AG04450 (cell line): ENCODE data around the gene APP. TPM values are rescaled to one million over a fixed set of nuclear protein-coding genes. Genes with fewer than 3 reads are reported as not detected.

Experiments used
- CTCF ChIA-PET: fragments of 300-600, 350-600 bp; formaldehyde crosslinking; extraction: SDS; loops from one replicate; lab custom pipeline; 2022; ENCODE audit warnings: antibody characterized with exemption, inconsistent platforms; lab: Charles Lee
- POLR2A ChIA-PET: fragments of 350-600 bp; formaldehyde crosslinking; extraction: SDS; loops from one replicate; lab custom pipeline; 2021; ENCODE audit warnings: antibody characterized with exemption, inconsistent platforms; lab: Yijun Ruan, JAX
- DNase-seq: peaks from one replicate; pipeline ENCODE4 v3.0.0-alpha.2; 2011; ENCODE audit warnings: low read depth, low spot score
- H3K27ac ChIP-seq: one replicate; pipeline ENCODE4 v1.5.1; 2012; ENCODE audit warnings: low read depth, low read length, control low read depth
- H3K27me3 ChIP-seq: one replicate; pipeline ENCODE4 v1.6.0; 2012; ENCODE audit warnings: low read length; ENCODE audit not compliant: control insufficient read depth, insufficient read depth
- H3K4me3 ChIP-seq: 2 replicates; pipeline ENCODE4 v1.5.1; 2011; ENCODE audit warnings: mild to moderate bottlenecking, low read depth, low read length, control low read depth
- H3K9me3 ChIP-seq: 2 replicates; pipeline ENCODE4 v1.5.1; 2012; ENCODE audit warnings: low read length; ENCODE audit not compliant: control insufficient read depth, insufficient read depth
- CTCF ChIP-seq: IDR thresholded peaks from 2 replicates; pipeline ENCODE4 v1.5.1; 2011; ENCODE audit warnings: low read depth, low read length, control low read depth, inconsistent platforms
- polyA plus RNA-seq: library from polyadenylated mRNA; depleted of rRNA; stranded (reverse); fragments of >200 nt; gene quantifications from 2 replicates; pipeline ENCODE4 v1.2.3, GENCODE V29; 2011

The APP gene
- polyA plus RNA-seq, 1 experiment = 870 TPM

GRCh38 chr21:25901330-25901979, 269.1 kb downstream of the APP start:
- H3K4me3 ChIP-seq = no peak overlapping the region
- CTCF ChIA-PET = interaction anchor here (0.6 to 2.8 kb wide), 7 partner anchors 100 to 815 kb away, joined by 3 to 10 read pairs (median 4); no protein-coding TSS in a partner anchor

GRCh38 chr21:25898671-25899070, 271.9 kb downstream of the APP start:
- no peaks in the 10 kb centered on the region for H3K27me3 ChIP-seq
- TF ChIP-seq CTCF = no peak
- no peak overlapping the region for H3K27ac ChIP-seq
- POLR2A ChIA-PET = no interaction called here
- H3K4me3 ChIP-seq = no peak overlapping the region
- CTCF ChIA-PET = no interaction called here
- no peak for DNase-seq
- no peaks in the 10 kb centered on the region for H3K9me3 ChIP-seq

More at GRCh38 chr21:25901330-25901979, 269.1 kb downstream of the APP start:
- no peak for DNase-seq
- no peaks in the 10 kb centered on the region for H3K27me3 ChIP-seq
- no peak for TF ChIP-seq CTCF
- no peaks in the 10 kb centered on the region for H3K9me3 ChIP-seq
- POLR2A ChIA-PET = interaction anchor here (0.6 kb wide), 1 partner anchor 231 kb away, joined by 4 read pairs; no protein-coding TSS in a partner anchor
- H3K27ac ChIP-seq = no peak overlapping the region

- no peaks in the 10 kb centered on the region for H3K9me3 ChIP-seq
- H3K27ac ChIP-seq = no peak overlapping the region
- DNase-seq = no peak
- TF ChIP-seq CTCF = no peak
- ChIA-PET CTCF (interaction anchor here (0.6 to 2.2 kb wide), 4 partner anchors 11 to 271 kb away, joined by 3 to 29 read pairs (median 16); no protein-coding TSS in a partner anchor), POLR2A (no interaction called here)
- H3K4me3 ChIP-seq = no peak overlapping the region
- H3K27me3 ChIP-seq = no peaks in the 10 kb centered on the region
Measured at GRCh38 chr21:25897383-25897782, 273.2 kb downstream of the APP start.

- no peak for DNase-seq
- H3K27ac ChIP-seq = no peak overlapping the region
- ChIA-PET CTCF (interaction anchor here (0.6 to 2.6 kb wide), 31 partner anchors 9 to 820 kb away, joined by 3 to 29 read pairs (median 5); partner anchors contain the start of gene APP), POLR2A (no interaction called here)
- no peak overlapping the region for H3K4me3 ChIP-seq
- no peaks in the 10 kb centered on the region for H3K9me3 ChIP-seq
- no peaks in the 10 kb centered on the region for H3K27me3 ChIP-seq
- no peak for TF ChIP-seq CTCF
Measured at GRCh38 chr21:25896501-25897056, 274.0 kb downstream of the APP start.
